Endothelial cell (in vitro differentiated cells): ENCODE data around the gene DENND2A. TPM values are rescaled to one million over a fixed set of nuclear protein-coding genes. Genes with fewer than 3 reads are reported as not detected.

Experiments used
- DNase-seq: peaks from one replicate; pipeline ENCODE4 v3.0.0; 2021; ENCODE audit warnings: low spot score
- H3K27ac Mint-ChIP-seq: one replicate; pipeline ENCODE4 v1.8.0; 2021; ENCODE audit warnings: mixed read lengths, inconsistent platforms; ENCODE audit not compliant: unreplicated experiment
- H3K27me3 Mint-ChIP-seq: one replicate; pipeline ENCODE4 v1.8.0; 2021; ENCODE audit warnings: mild to moderate bottlenecking, moderate library complexity, mixed read lengths, inconsistent platforms; ENCODE audit not compliant: unreplicated experiment
- H3K36me3 Mint-ChIP-seq: one replicate; pipeline ENCODE4 v1.8.0; 2021; ENCODE audit warnings: mild to moderate bottlenecking, low read depth, mixed read lengths, inconsistent platforms; ENCODE audit not compliant: unreplicated experiment
- H3K4me1 Mint-ChIP-seq: one replicate; pipeline ENCODE4 v1.8.0; 2021; ENCODE audit warnings: mild to moderate bottlenecking, mixed read lengths, inconsistent platforms; ENCODE audit not compliant: unreplicated experiment
- H3K4me3 Mint-ChIP-seq: one replicate; pipeline ENCODE4 v1.8.0; 2021; ENCODE audit warnings: mild to moderate bottlenecking, mixed read lengths, inconsistent platforms; ENCODE audit not compliant: unreplicated experiment
- H3K9me3 Mint-ChIP-seq: one replicate; pipeline ENCODE4 v1.8.0; 2021; ENCODE audit warnings: mixed read lengths, inconsistent platforms; ENCODE audit not compliant: unreplicated experiment
- total RNA-seq: library from RNA; stranded (reverse); fragmentation: NEBNext Ultra II Directional; extraction: Animal tissue kit (Norgen Biotek cat#: 25700); gene quantifications from one replicate; pipeline ENCODE4 v1.2.1, GENCODE V29; 2021; ENCODE audit not compliant: unreplicated experiment
- TF ChIP-seq, protein P1 (sequence below): fragments of 200-600 bp; sonication (generic); IDR thresholded peaks from one replicate; pipeline ENCODE4 v1.5.0; 2021; ENCODE audit warnings: antibody characterized with exemption; ENCODE audit not compliant: unreplicated experiment

Gene DENND2A
- total RNA-seq, 1 donor from 2014 or later, result 41.0 TPM

DNA sequence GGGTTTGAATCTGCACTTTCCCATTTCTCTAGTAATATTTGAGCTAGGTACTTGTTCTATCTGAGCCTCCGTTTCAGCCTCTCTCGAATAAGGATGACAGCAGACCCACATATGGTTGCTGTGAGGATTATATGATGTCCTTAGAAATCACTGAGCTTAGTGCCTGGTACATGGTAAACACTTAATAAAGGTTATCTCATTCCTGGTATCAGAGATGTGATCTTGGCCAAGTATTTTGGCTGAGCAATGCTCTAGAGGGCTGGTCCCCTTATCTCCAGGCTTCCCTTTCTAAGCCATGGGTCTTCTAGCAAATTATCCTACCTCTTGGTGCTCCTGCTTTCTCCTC lies 160.9 kb downstream of the DENND2A start:
- Mint-ChIP-seq H3K27ac (peak overlapping the region; percentile 77), H3K27me3 (peaks cover 9% of the 10 kb centered on the region), H3K4me3 (peak overlapping the region; percentile 99), H3K9me3 (no peaks in the 10 kb centered on the region), H3K36me3 (peaks cover 4% of the 10 kb centered on the region), H3K4me1 (peaks cover 28% of the 10 kb centered on the region)
- TF ChIP-seq, protein P1, sequence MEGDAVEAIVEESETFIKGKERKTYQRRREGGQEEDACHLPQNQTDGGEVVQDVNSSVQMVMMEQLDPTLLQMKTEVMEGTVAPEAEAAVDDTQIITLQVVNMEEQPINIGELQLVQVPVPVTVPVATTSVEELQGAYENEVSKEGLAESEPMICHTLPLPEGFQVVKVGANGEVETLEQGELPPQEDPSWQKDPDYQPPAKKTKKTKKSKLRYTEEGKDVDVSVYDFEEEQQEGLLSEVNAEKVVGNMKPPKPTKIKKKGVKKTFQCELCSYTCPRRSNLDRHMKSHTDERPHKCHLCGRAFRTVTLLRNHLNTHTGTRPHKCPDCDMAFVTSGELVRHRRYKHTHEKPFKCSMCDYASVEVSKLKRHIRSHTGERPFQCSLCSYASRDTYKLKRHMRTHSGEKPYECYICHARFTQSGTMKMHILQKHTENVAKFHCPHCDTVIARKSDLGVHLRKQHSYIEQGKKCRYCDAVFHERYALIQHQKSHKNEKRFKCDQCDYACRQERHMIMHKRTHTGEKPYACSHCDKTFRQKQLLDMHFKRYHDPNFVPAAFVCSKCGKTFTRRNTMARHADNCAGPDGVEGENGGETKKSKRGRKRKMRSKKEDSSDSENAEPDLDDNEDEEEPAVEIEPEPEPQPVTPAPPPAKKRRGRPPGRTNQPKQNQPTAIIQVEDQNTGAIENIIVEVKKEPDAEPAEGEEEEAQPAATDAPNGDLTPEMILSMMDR, result no peak
- no peak for DNase-seq

DNA sequence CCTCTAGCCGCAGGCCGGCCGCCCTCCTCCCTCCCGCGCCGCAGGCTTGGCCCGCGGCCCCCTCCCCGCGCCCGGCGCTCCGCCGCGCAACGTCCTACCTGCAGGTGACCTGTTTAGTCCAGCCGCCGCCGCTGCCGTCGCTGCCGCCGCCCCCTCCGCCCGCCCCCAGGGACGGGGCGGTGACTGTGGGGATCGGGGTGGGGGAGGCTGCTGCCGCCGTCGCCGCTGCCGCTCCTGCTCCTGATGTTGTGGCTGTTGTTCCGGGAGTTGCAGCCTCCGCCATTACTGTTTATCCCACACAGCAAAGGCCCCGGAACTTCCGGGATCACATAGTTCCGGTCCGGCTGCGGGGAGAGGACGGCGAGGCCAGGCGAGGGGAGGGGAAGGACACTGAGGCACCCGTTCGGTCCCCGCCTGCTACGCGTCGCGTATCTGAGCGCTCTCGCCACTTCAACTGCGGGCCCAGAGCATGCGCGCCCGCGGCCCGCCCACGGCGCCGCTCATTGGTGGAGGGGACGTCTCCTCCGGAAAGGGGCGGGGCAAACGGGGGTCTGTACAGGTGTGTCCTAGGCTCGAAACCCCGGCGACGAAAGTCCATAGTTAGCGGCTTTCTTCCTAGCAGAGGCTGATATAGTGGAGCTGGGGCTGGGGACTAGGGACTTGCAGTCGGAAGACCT lies 161.4 kb downstream of the DENND2A start, which contains the start of gene MKRN1:
Gene MKRN1 (minus strand): TSS at position 444 of the 677 bp plus-strand sequence. CDS start 161 bp downstream, at position 283.
- peak within 1 kb of the TSS; percentile 96 for H3K27ac Mint-ChIP-seq
- peaks cover 25% of the 10 kb centered on the region for H3K4me1 Mint-ChIP-seq
- H3K27me3 Mint-ChIP-seq, result peaks cover 9% of the 10 kb centered on the region
- H3K9me3 Mint-ChIP-seq, result no peaks in the 10 kb centered on the region
- peak; percentile 88 for DNase-seq
- H3K36me3 Mint-ChIP-seq, result peaks cover 4% of the 10 kb centered on the region
- TF ChIP-seq, protein P1, result no peak
- H3K4me3 Mint-ChIP-seq, result peak within 1 kb of the TSS; percentile 99

DNA sequence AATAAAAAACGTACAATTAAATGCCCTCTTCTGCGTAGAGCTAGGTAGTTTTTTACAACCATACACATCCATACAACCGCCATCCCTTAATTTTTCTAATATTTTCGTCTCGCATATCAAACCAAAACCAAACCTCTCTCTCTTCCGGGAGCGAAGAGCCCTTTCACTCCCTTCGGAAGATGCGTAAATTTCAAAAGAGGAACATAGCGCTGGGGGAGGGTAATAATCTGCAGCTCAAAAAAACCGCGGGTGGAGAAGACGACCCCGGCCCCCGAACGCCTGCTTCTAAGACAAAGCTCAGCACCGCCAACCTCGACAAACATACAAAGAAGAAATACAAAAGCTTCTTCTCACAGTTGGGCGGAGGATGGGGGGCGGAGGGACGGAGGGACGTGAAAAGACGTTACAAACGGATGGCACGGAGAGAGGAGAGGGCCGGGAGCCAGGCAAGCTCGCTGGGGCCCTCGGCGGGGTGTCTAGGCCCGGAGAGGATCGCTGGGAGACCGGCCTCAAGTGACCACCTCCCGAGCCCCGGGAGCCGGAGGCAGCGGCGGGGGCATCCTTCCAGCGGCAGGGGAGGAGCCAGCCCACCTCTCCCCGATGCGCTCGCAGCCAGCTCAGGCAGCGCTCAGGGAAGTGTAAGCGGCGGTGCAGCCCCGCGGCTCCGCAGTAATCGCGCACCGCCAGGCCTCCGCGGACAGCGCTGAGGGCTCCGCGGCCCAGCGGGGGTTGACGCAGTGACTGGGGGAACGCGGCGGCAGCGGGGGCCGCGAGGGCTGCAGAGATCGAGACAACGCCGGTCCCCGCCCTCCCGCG lies 162.2 kb downstream of the DENND2A start:
- peaks cover 25% of the 10 kb centered on the region for H3K4me1 Mint-ChIP-seq
- peak overlapping the region; percentile 95 for H3K27ac Mint-ChIP-seq
- TF ChIP-seq, protein P1, result no peak
- H3K4me3 Mint-ChIP-seq, result peak overlapping the region; percentile 99
- H3K27me3 Mint-ChIP-seq, result peaks cover 9% of the 10 kb centered on the region
- peak; percentile 60 for DNase-seq
- H3K36me3 Mint-ChIP-seq, result peaks cover 4% of the 10 kb centered on the region
- no peaks in the 10 kb centered on the region for H3K9me3 Mint-ChIP-seq

DNA sequence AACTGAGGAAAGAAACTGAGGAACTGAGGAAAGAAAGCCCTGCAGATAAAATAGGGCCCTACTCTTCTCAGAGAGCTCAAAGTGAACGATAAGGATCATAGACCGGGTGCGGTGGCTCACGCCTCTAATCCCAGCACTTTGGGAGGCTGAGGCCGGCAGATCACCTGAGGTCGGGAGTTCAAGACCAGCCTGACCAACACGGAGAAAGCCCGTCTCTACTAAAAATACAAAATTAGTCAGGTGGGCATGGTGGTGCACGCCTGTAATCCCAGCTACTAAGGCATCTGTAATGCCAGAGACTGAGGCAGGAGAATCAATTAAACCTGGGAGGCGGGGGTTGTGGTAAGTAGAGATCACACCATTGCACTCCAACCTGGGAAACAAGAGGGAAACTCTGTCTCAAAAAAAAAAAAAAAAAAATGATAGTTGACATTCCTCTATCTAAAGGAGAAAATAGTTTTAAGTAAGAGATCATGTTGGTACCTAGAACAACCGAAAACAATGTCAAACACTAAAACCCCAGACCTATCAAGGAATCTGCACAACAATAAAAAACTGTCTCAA lies 163.8 kb downstream of the DENND2A start:
- Mint-ChIP-seq H3K9me3 (no peaks in the 10 kb centered on the region), H3K4me3 (peak overlapping the region; percentile 56), H3K4me1 (peaks cover 25% of the 10 kb centered on the region), H3K27me3 (peaks cover 7% of the 10 kb centered on the region), H3K36me3 (peaks cover 4% of the 10 kb centered on the region), H3K27ac (peak overlapping the region; percentile 52)
- TF ChIP-seq, protein P1, result no peak
- DNase-seq, result no peak
